ENCODE measurements around the gene ENHO.
"Not testable (repeated sequence)": the region's sequence is repeated elsewhere in the genome, so short reads cannot be mapped to it uniquely, and the experiment has no call there.

ENHO gene

DNA sequence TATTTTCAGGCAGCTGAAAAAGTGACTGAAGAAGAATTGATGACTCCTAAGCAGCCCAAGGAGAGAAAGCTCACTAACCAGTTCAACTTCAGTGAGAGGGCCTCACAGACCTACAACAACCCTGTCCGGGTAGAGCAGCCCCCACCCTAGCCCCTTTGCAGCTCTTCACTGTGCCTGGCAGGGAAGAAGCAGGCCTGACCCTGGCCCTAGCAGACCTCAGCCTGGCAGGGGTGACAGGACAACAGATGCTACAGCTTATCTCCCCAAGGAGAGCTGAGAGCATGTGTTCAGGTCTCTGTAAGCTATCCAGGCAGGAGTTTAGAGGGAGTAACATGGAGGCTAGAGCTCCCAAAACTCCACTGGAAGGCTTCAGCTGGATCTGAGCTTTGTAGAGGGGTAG lies 32.4 kb downstream of the ENHO start:
- H3K36me3 ChIP-seq (ENCODE audit: insufficient read depth, low read length), result no peaks in the 10 kb centered on the region
- H3K4me3 ChIP-seq (ENCODE audit: low read length), result no peak overlapping the region
- no peaks in the 10 kb centered on the region for H3K9me3 ChIP-seq (ENCODE audit: low read length)
- H2AFZ ChIP-seq (ENCODE audit: low read depth, low read length), result no peak overlapping the region
- peaks cover 7% of the 10 kb centered on the region for H3K4me1 ChIP-seq (ENCODE audit: insufficient read depth, low read length)
- no peaks in the 10 kb centered on the region for H3K27me3 ChIP-seq (ENCODE audit: insufficient read depth, low read length)

DNA sequence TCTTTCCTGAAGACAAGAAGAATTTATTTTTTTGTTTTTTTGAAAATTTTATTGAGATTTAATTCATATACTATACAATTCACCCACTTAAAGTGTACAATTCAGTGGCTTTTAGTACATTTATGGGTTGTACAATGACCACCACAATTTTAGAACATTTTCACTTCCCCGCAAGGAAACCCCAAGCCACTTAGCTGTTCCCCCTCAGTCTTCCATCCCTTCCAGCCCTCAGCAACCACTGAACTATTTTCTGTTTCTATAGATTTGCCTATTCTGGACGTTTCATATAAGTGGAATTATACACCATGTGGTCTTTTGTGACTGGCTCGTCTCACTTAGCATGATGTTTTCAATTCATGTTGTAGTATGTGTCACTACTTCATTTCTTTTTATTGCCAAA lies 36.2 kb downstream of the ENHO start:
- peaks cover 17% of the 10 kb centered on the region for H3K4me1 ChIP-seq (ENCODE audit: insufficient read depth, low read length)
- no peaks in the 10 kb centered on the region for H3K9me3 ChIP-seq (ENCODE audit: low read length)
- no peak overlapping the region for H2AFZ ChIP-seq (ENCODE audit: low read depth, low read length)
- no peak overlapping the region for H3K4me3 ChIP-seq (ENCODE audit: low read length)
- H3K27me3 ChIP-seq (ENCODE audit: insufficient read depth, low read length), result no peaks in the 10 kb centered on the region
- H3K36me3 ChIP-seq (ENCODE audit: insufficient read depth, low read length), result no peaks in the 10 kb centered on the region

DNA sequence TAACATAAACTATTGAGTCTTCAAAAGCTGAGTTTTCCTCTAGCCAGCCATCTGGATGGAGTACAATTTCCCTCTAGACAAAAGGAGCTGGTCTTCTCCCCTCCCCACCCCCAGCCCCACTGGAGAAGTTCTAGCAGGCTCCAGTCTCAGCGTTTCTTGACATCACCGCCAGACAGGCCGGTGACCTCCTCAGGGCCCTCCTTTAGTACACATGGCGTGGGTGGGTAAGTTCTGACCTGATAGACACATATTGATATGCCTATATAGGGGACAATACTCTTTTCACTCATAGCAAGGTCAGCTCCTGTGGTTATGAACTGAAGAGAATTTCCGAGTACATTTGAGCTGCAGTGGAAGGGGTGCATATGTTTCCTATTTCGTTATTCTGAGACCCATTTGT lies 37.0 kb downstream of the ENHO start:
- Histone ChIP-seq H3K9me3 (ENCODE audit: low read length) (no peaks in the 10 kb centered on the region), H3K4me1 (ENCODE audit: insufficient read depth, low read length) (peaks cover 17% of the 10 kb centered on the region), H3K36me3 (ENCODE audit: insufficient read depth, low read length) (no peaks in the 10 kb centered on the region), H2AFZ (ENCODE audit: low read depth, low read length) (no peak overlapping the region), H3K27me3 (ENCODE audit: insufficient read depth, low read length) (no peaks in the 10 kb centered on the region), H3K4me3 (ENCODE audit: low read length) (no peak overlapping the region)

DNA sequence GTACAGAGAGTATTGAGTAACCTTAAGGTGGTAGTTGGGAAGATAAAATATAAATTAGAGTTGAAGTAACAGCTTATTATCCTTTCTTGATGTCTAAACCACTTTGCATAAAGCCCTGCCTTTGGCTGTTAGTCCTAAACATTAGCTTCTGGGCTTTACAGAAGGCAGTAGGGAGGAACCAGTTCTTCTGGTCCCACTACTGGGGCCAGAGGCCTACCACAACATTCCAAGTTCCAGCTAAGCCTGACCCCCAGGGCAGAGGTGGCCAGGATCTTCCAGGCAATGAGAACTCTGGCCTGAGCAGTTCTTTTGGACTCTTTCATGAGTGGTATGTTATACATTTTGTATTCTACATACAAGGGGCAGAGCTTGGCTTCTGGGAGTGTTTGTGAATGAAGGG lies 38.1 kb downstream of the ENHO start:
- H2AFZ ChIP-seq (ENCODE audit: low read depth, low read length), result no peak overlapping the region
- H3K4me3 ChIP-seq (ENCODE audit: low read length), result no peak overlapping the region
- H3K4me1 ChIP-seq (ENCODE audit: insufficient read depth, low read length), result peaks cover 24% of the 10 kb centered on the region
- no peaks in the 10 kb centered on the region for H3K27me3 ChIP-seq (ENCODE audit: insufficient read depth, low read length)
- no peaks in the 10 kb centered on the region for H3K9me3 ChIP-seq (ENCODE audit: low read length)
- no peaks in the 10 kb centered on the region for H3K36me3 ChIP-seq (ENCODE audit: insufficient read depth, low read length)

DNA sequence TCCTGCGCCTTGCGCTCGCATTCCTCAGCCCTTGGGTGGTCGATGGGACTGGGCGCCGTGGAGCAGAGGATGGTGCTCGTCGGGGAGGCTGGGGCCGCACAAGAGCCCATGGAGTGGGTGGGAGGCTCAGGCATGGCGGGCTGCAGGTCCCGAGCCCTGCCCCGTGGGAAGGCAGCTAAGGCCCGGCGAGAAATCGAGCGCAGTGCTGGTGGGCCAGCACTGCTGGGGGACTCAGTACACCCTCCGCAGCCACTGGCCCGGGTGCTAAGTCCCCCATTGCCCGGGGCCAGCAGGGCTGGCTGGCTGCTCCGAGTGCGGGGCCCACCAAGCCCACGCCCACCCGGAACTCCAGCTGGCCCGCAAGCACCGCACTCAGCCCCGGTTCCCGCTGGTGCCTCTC lies 40.0 kb downstream of the ENHO start:
- H2AFZ ChIP-seq (ENCODE audit: low read depth, low read length); H3K27me3 ChIP-seq (ENCODE audit: insufficient read depth, low read length); H3K36me3 ChIP-seq (ENCODE audit: insufficient read depth, low read length); H3K4me3 ChIP-seq (ENCODE audit: low read length); H3K9me3 ChIP-seq (ENCODE audit: low read length): not testable (repeated sequence)
- peaks cover 38% of the 10 kb centered on the region for H3K4me1 ChIP-seq (ENCODE audit: insufficient read depth, low read length)

DNA sequence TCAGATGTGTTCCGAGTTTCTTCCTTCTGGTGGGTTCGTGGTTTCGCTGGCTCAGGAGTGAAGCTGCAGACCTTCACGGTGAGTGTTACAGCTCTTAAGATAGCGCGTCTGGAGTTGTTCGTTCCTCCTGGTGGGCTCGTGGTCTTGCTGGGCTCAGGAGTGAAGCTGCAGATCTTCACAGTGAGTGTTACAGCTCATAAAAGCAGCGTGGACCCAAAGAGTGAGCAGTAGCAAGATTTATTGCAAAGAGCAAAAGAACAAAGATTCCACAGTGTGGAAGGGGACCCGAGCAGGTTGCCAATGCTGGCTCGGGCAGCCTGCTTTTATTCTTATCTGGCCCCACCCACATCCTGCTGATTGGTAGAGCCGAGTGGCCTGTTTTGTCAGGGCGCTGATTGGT lies 41.2 kb downstream of the ENHO start:
- not testable (repeated sequence) for H2AFZ ChIP-seq (ENCODE audit: low read depth, low read length); H3K4me3 ChIP-seq (ENCODE audit: low read length); H3K27me3 ChIP-seq (ENCODE audit: insufficient read depth, low read length); H3K36me3 ChIP-seq (ENCODE audit: insufficient read depth, low read length); H3K9me3 ChIP-seq (ENCODE audit: low read length)
- peaks cover 38% of the 10 kb centered on the region for H3K4me1 ChIP-seq (ENCODE audit: insufficient read depth, low read length)

DNA sequence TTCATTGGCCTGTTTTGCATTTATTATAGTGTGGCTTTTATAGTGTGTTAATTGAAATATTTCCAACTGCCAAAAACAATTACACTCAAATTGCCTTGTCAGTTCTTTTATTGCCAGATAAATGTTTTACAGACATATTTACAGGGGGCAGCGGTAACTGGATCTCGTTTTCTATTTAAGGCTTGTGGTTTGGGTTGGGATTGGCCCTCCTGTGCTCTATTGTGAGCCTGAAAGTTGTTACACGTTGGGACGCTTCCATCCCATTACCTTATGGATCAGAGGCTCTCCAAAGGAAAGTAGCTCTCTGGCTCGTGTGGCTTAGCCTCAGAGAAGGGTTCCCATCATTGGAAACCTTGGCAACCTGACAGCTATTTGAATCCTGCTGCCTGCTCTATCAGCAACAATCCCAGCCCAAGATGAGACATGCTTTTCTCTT lies 43.3 kb downstream of the ENHO start:
- peaks cover 21% of the 10 kb centered on the region for H3K4me1 ChIP-seq (ENCODE audit: insufficient read depth, low read length)
- no peaks in the 10 kb centered on the region for H3K36me3 ChIP-seq (ENCODE audit: insufficient read depth, low read length)
- H3K4me3 ChIP-seq (ENCODE audit: low read length), result no peak overlapping the region
- no peaks in the 10 kb centered on the region for H3K27me3 ChIP-seq (ENCODE audit: insufficient read depth, low read length)
- no peaks in the 10 kb centered on the region for H3K9me3 ChIP-seq (ENCODE audit: low read length)
- H2AFZ ChIP-seq (ENCODE audit: low read depth, low read length), result no peak overlapping the region

DNA sequence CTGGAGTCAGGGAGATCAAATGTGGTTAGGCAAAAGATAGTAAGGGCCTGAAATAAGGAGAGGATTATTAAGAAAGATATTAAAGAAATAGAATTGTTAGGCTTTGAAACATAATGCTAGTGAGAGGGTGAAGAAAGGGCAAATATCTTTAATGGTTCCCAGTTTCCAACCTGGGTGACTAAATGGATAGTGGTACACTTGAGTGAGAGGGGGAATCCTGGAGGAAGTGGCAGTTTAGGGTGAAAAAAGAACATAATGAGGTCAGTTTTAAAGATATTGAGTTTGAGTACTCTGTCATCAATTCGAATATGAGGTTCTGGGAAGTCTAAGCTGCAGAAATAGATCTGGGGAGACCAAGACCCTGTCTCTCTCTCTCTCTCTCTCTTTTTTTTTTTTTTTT lies 45.2 kb downstream of the ENHO start:
- no peaks in the 10 kb centered on the region for H3K27me3 ChIP-seq (ENCODE audit: insufficient read depth, low read length)
- no peak overlapping the region for H2AFZ ChIP-seq (ENCODE audit: low read depth, low read length)
- H3K4me1 ChIP-seq (ENCODE audit: insufficient read depth, low read length), result peaks cover 20% of the 10 kb centered on the region
- H3K36me3 ChIP-seq (ENCODE audit: insufficient read depth, low read length), result no peaks in the 10 kb centered on the region
- H3K4me3 ChIP-seq (ENCODE audit: low read length), result no peak overlapping the region
- no peaks in the 10 kb centered on the region for H3K9me3 ChIP-seq (ENCODE audit: low read length)

DNA sequence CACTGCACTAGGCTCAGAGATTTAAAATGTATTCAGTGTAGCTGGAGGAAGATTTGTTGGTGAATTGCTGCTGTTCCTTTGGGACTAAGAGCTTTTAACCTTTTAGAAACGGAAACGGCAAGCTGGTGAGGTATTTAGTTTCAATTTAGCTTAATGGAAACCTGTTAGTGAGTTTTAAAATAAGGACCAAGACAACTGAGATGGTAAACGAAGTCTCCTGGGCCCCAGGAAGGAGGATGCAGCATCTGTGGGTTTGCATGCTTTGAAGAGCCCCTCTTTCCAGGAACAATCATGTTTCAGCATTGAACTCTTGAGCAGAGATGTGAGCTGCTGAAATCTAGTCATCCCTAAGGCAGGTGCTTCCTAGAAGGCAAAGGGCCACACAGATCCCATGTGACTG lies 47.7 kb downstream of the ENHO start:
- Histone ChIP-seq H3K4me1 (ENCODE audit: insufficient read depth, low read length) (peaks cover 27% of the 10 kb centered on the region), H3K9me3 (ENCODE audit: low read length) (no peaks in the 10 kb centered on the region)

More for the DNA sequence above, 47.7 kb downstream of the ENHO start:
- Histone ChIP-seq H2AFZ (ENCODE audit: low read depth, low read length) (no peak overlapping the region), H3K36me3 (ENCODE audit: insufficient read depth, low read length) (no peaks in the 10 kb centered on the region), H3K4me3 (ENCODE audit: low read length) (no peak overlapping the region), H3K27me3 (ENCODE audit: insufficient read depth, low read length) (no peaks in the 10 kb centered on the region)

Data from neuron (in vitro differentiated cells).